GM10266 (cell line): ENCODE measurements around the gene LINGO1.
A peak's percentile ranks its signal among the peaks of the same experiment; 100 is the strongest.

Experiments used
- DNase-seq: peaks from one replicate; pipeline ENCODE4 v3.0.0; 2012; ENCODE audit errors: extremely low spot score
- CTCF ChIP-seq: IDR thresholded peaks from 2 replicates; pipeline ENCODE4 v1.5.1; 2012; ENCODE audit warnings: mild to moderate bottlenecking, low read depth; ENCODE audit not compliant: control insufficient read depth, insufficient read depth; ENCODE audit errors: missing control alignments

The LINGO1 gene

GRCh38 chr15:77613814-77614213, 18.9 kb downstream of the LINGO1 start:
- DNase-seq, result peak; percentile 12
- TF ChIP-seq CTCF, result no peak

- DNase-seq, result peak; percentile 8
- TF ChIP-seq CTCF, result no peak
Observed at GRCh38 chr15:77612958-77613601, 19.6 kb downstream of the LINGO1 start.

- peak; percentile 22 for DNase-seq
- no peak for TF ChIP-seq CTCF
Observed at GRCh38 chr15:77611767-77612166, 20.9 kb downstream of the LINGO1 start.

GRCh38 chr15:77610731-77611130, 22.0 kb downstream of the LINGO1 start:
- no peak for TF ChIP-seq CTCF
- DNase-seq, result no peak

- DNase-seq, result no peak
- TF ChIP-seq CTCF, result no peak
Observed at GRCh38 chr15:77609558-77609957, 23.2 kb downstream of the LINGO1 start.

- TF ChIP-seq CTCF, result no peak
- no peak for DNase-seq
Observed at GRCh38 chr15:77608774-77609173, 23.9 kb downstream of the LINGO1 start.

- no peak for TF ChIP-seq CTCF
Observed at GRCh38 chr15:77607894-77608261, 24.8 kb downstream of the LINGO1 start.

More at GRCh38 chr15:77607894-77608261, 24.8 kb downstream of the LINGO1 start:
- no peak for DNase-seq
